HL-60 (cell line): ENCODE measurements around the gene NHEJ1.

Source experiments
- CTCF ChIP-seq: IDR thresholded peaks from one replicate; pipeline ENCODE4 v1.5.1; 2011; ENCODE audit warnings: low read length, control low read depth, inconsistent platforms; ENCODE audit not compliant: insufficient read depth
- GABPA ChIP-seq: IDR thresholded peaks from 2 replicates; pipeline ENCODE4 v1.6.1; 2012; ENCODE audit warnings: low read depth
- POLR2AphosphoS5 ChIP-seq: IDR thresholded peaks from 2 replicates; pipeline ENCODE4 v1.6.1; 2012; ENCODE audit warnings: low read depth
- REST ChIP-seq: IDR thresholded peaks from 2 replicates; pipeline ENCODE4 v1.6.1; 2012; ENCODE audit warnings: low read depth; ENCODE audit not compliant: insufficient replicate concordance
- SPI1 ChIP-seq: IDR thresholded peaks from 2 replicates; pipeline ENCODE4 v1.6.1; 2012; ENCODE audit warnings: low read depth, mild to moderate bottlenecking, borderline replicate concordance

- TF ChIP-seq POLR2AphosphoS5: no peak
- TF ChIP-seq CTCF: no peak
- TF ChIP-seq REST: no peak
- no peak for TF ChIP-seq SPI1
- no peak for TF ChIP-seq GABPA
Observed at GRCh38 chr2:219026946-219027345, 133.7 kb downstream of the NHEJ1 start.
